HCT116 (cell line): ENCODE results near the gene FES. TPM values are rescaled to one million over a fixed set of nuclear protein-coding genes. Genes with fewer than 3 reads are reported as not detected.

ENCODE experiments used
- ATAC-seq: fragments of 200-7000 bp; cut with Tn5 transposase; 2 replicates; pipeline ENCODE4 v1.9.1; 2020; ENCODE audit warnings: mild to moderate bottlenecking, moderate library complexity
- BruUV-seq: library from RNA; stranded (reverse); fragments of 400-500 nt; replicated peaks from 2 replicates; lab custom pipeline; 2021; lab: Mats Ljungman, UMichigan
- CTCF ChIA-PET: fragments of 300-600 bp; sonication (Branson Sonifier 250); formaldehyde crosslinking; loops from one replicate; lab custom pipeline; 2021; ENCODE audit warnings: antibody characterized with exemption; lab: Charles Lee
- POLR2A ChIA-PET: fragments of 300-600, 350-600 bp; sonication (Branson Sonifier 250); formaldehyde crosslinking; loops from one replicate; lab custom pipeline; 2021; ENCODE audit warnings: antibody characterized with exemption; lab: Charles Lee
- RAD21 ChIA-PET, 2 experiments: fragments of 300-600 bp; sonication (Branson Sonifier 250); formaldehyde crosslinking; loops; one replicate each; lab custom pipeline; 2023; ENCODE audit warnings: low total read pairs in 2 of 2; ENCODE audit not compliant: uncharacterized antibody in 2 of 2, unreplicated experiment in 2 of 2, low non-redundant PET in 1 of 2; lab: Charles Lee
- DNase-seq: peaks from one replicate; pipeline ENCODE4 v3.0.0-alpha.2; 2010; ENCODE audit warnings: low read depth, low spot score
- H2AFZ ChIP-seq: fragments of 200-600 bp; shearing (Covaris generic), sonication (generic); 2 replicates; pipeline ENCODE4 v1.6.1; 2017; ENCODE audit warnings: low read depth, mixed run types, mixed read lengths, antibody characterized with exemption, low read length; ENCODE audit not compliant: poor library complexity, severe bottlenecking
- H3K27ac ChIP-seq: 2 replicates; pipeline ENCODE4 v1.5.1; 2012; ENCODE audit warnings: low read depth, low read length
- H3K27me3 ChIP-seq: fragments of 200-600 bp; sonication (generic); 2 replicates; pipeline ENCODE4 v1.6.1; 2016; ENCODE audit warnings: mixed run types, low read length, mixed read lengths; ENCODE audit not compliant: insufficient read depth
- H3K36me3 ChIP-seq, 2 experiments: fragments of 200-500 bp in 1 of 2; fragments of 200-600 bp in 1 of 2; sonication (Bioruptor generic) in 1 of 2; sonication (generic) in 1 of 2; 2 replicates each; pipeline versions ENCODE4 v1.5.1 to v1.6.1; 2014 to 2016; ENCODE audit warnings: low read length in 2 of 2, inconsistent platforms in 1 of 2, mixed read lengths in 1 of 2, mixed run types in 1 of 2; ENCODE audit not compliant: insufficient read depth in 2 of 2, control insufficient read depth in 1 of 2
- H3K4me1 ChIP-seq, 2 experiments: fragments of 200-600 bp in 1 of 2; sonication (generic) in 1 of 2; 2 replicates each; pipeline versions ENCODE4 v1.5.1 to v1.6.1; 2012 to 2017; ENCODE audit warnings: low read length in 2 of 2, inconsistent platforms in 1 of 2, mild to moderate bottlenecking in 1 of 2, mixed read lengths in 1 of 2, mixed run types in 1 of 2, moderate library complexity in 1 of 2; ENCODE audit not compliant: insufficient read depth in 2 of 2, control insufficient read depth in 1 of 2
- H3K4me2 ChIP-seq: fragments of 200-600 bp; sonication (generic); 2 replicates; pipeline ENCODE4 v1.6.1; 2017; ENCODE audit warnings: mixed run types, low read length, mixed read lengths
- H3K4me3 ChIP-seq, 2 experiments: fragments of 200-600 bp in 1 of 2; sonication (generic) in 1 of 2; replicated peaks in 1 of 2; 2 replicates each; pipeline ENCODE4 v1.5.1; 2011 to 2016; ENCODE audit warnings: low read length in 2 of 2, control low read depth in 1 of 2, low read depth in 1 of 2, mild to moderate bottlenecking in 1 of 2, mixed read lengths in 1 of 2, mixed run types in 1 of 2
- H3K79me2 ChIP-seq: fragments of 200-600 bp; sonication (generic); 2 replicates; pipeline ENCODE4 v1.6.1; 2017; ENCODE audit warnings: mild to moderate bottlenecking, mixed run types, low read length, moderate library complexity, mixed read lengths; ENCODE audit not compliant: insufficient read depth
- H3K9ac ChIP-seq: fragments of 200-600 bp; sonication (generic); 2 replicates; pipeline ENCODE4 v1.6.1; 2016; ENCODE audit warnings: low read length, mixed read lengths
- H3K9me2 ChIP-seq: fragments of 200-600 bp; sonication (generic), shearing (Covaris generic); 2 replicates; pipeline ENCODE4 v1.6.1; 2017; ENCODE audit warnings: mixed run types, mild to moderate bottlenecking, moderate library complexity; ENCODE audit not compliant: insufficient read depth
- H3K9me3 ChIP-seq, 2 experiments: fragments of 200-500 bp in 1 of 2; fragments of 200-600 bp in 1 of 2; sonication (Bioruptor generic) in 1 of 2; sonication (generic) in 1 of 2; 2 replicates each; pipeline ENCODE4 v1.6.1; 2014 to 2017; ENCODE audit warnings: low read length in 2 of 2, mixed read lengths in 2 of 2, inconsistent platforms in 1 of 2, low read depth in 1 of 2, mild to moderate bottlenecking in 1 of 2, mixed run types in 1 of 2, moderate library complexity in 1 of 2; ENCODE audit not compliant: control insufficient read depth in 1 of 2, insufficient read depth in 1 of 2
- H4K20me1 ChIP-seq: fragments of 200-600 bp; sonication (generic), shearing (Covaris generic); 2 replicates; pipeline ENCODE4 v1.6.1; 2017; ENCODE audit warnings: mixed run types, mild to moderate bottlenecking, moderate library complexity; ENCODE audit not compliant: insufficient read depth
- CTCF ChIP-seq, 3 experiments: fragments of 200-600 bp in 1 of 3; sonication (generic) in 1 of 3; IDR thresholded peaks in 2 of 3; conservative IDR thresholded peaks in 1 of 3; 2 replicates each; pipeline ENCODE4 v1.5.1; 2012 to 2017; ENCODE audit warnings: low read depth in 2 of 3, low read length in 2 of 3, antibody characterized with exemption in 1 of 3, borderline replicate concordance in 1 of 3, control low read depth in 1 of 3, mild to moderate bottlenecking in 1 of 3, mixed read lengths in 1 of 3, mixed run types in 1 of 3, moderate library complexity in 1 of 3; ENCODE audit not compliant: insufficient read depth in 1 of 3
- FOSL1 ChIP-seq: IDR thresholded peaks from 2 replicates; pipeline ENCODE4 v1.6.1; 2012; ENCODE audit warnings: low read depth
- REST ChIP-seq: IDR thresholded peaks from 2 replicates; pipeline ENCODE4 v1.6.1; 2012; ENCODE audit warnings: low read depth
- YY1 ChIP-seq: IDR thresholded peaks from 2 replicates; pipeline ENCODE4 v1.6.1; 2011; ENCODE audit warnings: low read length, low read depth, moderate library complexity, mild to moderate bottlenecking; ENCODE audit not compliant: insufficient replicate concordance; ENCODE audit errors: extremely low read depth
- ZNF274 ChIP-seq: fragments of 200-500 bp; sonication (Bioruptor generic); IDR thresholded peaks from 2 replicates; pipeline ENCODE4 v1.6.1; 2014; ENCODE audit warnings: mild to moderate bottlenecking, low read depth, low read length, inconsistent platforms
- intact Hi-C: fragments of 100-400 bp; cut with micrococcal nuclease; formaldehyde crosslinking; loops from 2 replicates; pipeline ENCODE4 v1.10.0; 2022
- total RNA-seq: library from RNA; stranded (reverse); gene quantifications from one replicate; pipeline ENCODE4 v1.2.1, GENCODE V29; 2021; ENCODE audit not compliant: unreplicated experiment

FES gene
- total RNA-seq, 1 experiment from 2014 or later: 5.3 TPM

- no peak overlapping the region for H2AFZ ChIP-seq
- no peak overlapping the region for H3K4me3 ChIP-seq
- no peaks in the 10 kb centered on the region for H3K79me2 ChIP-seq
- ChIA-PET CTCF (no interaction called here), RAD21 (no interaction called here), POLR2A (no interaction called here)
- no peaks in the 10 kb centered on the region for H3K9me3 ChIP-seq
- intact Hi-C loops: no loop called here
- DNase-seq (no peak), ATAC-seq (no peak)
- TF ChIP-seq FOSL1: no peak
- TF ChIP-seq REST: no peak
- TF ChIP-seq CTCF (IDR thresholded peaks at IDR 0.05 in 2 of 3, conservative IDR thresholded peaks at IDR 0.05 in 1 of 3; ENCODE audit: borderline replicate concordance in 1 of 3, insufficient read depth in 1 of 3, low read depth in 2 of 3, low read length in 2 of 3): no peak
- TF ChIP-seq ZNF274: no peak
- no peak for TF ChIP-seq YY1
- H3K9ac ChIP-seq: no peak overlapping the region
- no peaks in the 10 kb centered on the region for H3K36me3 ChIP-seq
- H3K27me3 ChIP-seq: peaks cover 8% of the 10 kb centered on the region; the same call in 1 of the 2 replicates
- peaks cover 16 to 33% of the 10 kb centered on the region in 2 experiments for H3K4me1 ChIP-seq
- H3K9me2 ChIP-seq: no peaks in the 10 kb centered on the region
- no peak overlapping the region for H3K27ac ChIP-seq
- H3K4me2 ChIP-seq: no peak overlapping the region
- H4K20me1 ChIP-seq: no peaks in the 10 kb centered on the region
- no TSS peak for BruUV-seq
Measured at GRCh38 chr15:90857883-90858443, 26.3 kb upstream of the FES start.
